ENCODE measurements around the gene SIKE1.
"Not testable (repeated sequence)": the region's sequence is repeated elsewhere in the genome, so short reads cannot be mapped to it uniquely, and the experiment has no call there.

SIKE1 gene

GRCh38 chr1:114780344-114781226, at the start of gene SIKE1:
SIKE1 (minus strand) TSS chr1:114780685; CDS start chr1:114780607, 78 bp downstream.
- FAIRE-seq (peak; percentile 99), DNase-seq (ENCODE audit: insufficient read length, low spot score) (peak; percentile 87)
- peak; percentile 89 for TF ChIP-seq POLR2A (IDR thresholded peaks at IDR 0.05; ENCODE audit: low read depth, low read length)

DNA sequence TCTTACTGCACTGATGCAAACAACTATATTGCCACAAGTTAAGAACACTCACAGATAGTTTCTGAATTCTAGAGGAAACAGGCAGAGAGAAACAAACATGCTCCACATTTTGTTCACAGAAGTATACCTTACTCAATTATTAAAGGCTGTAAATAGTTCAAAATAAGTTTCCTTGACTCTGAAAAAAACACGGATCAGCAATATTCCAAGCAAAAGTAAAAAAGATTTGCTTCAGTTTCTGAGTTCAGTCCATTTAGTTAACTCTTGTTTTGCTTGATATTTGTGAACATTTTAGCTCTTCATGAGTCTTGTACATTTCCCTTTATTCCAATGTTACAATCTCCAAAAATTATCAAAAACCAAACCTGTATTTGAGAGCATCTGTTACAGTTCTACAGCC, 49.6 kb upstream of the SIKE1 start:
- not testable (repeated sequence) for FAIRE-seq

GRCh38 chr1:114828251-114828650, 47.8 kb upstream of the SIKE1 start:
- peak; percentile 11 for FAIRE-seq

More for the DNA sequence above, 49.6 kb upstream of the SIKE1 start:
- not testable (repeated sequence) for DNase-seq (ENCODE audit: insufficient read length, low spot score)

DNA sequence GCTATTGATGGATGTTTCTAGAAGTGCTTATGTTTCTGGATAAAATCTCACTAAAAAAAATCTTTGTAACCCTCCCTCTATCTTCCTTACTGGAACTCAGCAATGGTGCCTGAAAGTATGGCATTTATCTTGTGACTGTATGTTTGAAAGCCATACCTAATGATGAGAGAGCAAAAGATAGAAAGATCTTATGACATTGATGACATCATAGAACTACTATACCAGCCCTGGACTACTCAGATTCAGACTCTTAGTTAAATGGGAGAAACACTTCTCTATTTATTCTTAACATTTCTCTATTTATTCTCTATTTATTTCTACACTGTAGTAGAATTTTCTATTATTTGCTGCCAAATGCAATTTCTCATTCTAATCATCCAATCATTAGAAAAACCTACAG, 41.5 kb upstream of the SIKE1 start:
- DNase-seq (ENCODE audit: insufficient read length, low spot score) (no peak), FAIRE-seq (no peak)
- no peak for TF ChIP-seq POLR2A (IDR thresholded peaks at IDR 0.05; ENCODE audit: low read depth, low read length)

More at GRCh38 chr1:114828251-114828650, 47.8 kb upstream of the SIKE1 start:
- no peak for DNase-seq (ENCODE audit: insufficient read length, low spot score)
- TF ChIP-seq POLR2A (IDR thresholded peaks at IDR 0.05; ENCODE audit: low read depth, low read length), result no peak

GRCh38 chr1:114820392-114820791, 39.9 kb upstream of the SIKE1 start:
- DNase-seq (ENCODE audit: insufficient read length, low spot score) (no peak), FAIRE-seq (no peak)
- TF ChIP-seq POLR2A (IDR thresholded peaks at IDR 0.05; ENCODE audit: low read depth, low read length), result no peak

DNA sequence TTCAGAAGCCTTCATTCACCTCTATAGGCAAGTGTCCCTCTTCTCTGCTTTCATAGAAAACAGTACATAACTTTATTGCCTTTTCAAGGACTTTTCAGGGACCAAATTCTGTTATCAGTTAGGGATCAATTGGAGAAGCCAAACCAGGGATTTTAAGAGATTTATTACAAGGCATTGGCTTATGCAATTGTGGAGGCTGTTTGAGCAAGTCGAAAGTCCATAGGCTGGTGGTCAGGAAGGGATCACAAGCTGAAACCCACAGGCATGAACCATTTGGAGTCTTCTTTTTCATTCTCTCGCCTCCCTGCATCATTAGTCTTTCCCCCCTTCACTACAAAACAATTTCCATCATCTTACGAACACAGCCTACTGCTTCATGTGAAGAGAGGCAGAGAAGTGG, 39.4 kb upstream of the SIKE1 start:
- no peak for TF ChIP-seq POLR2A (IDR thresholded peaks at IDR 0.05; ENCODE audit: low read depth, low read length)
- no peak for DNase-seq (ENCODE audit: insufficient read length, low spot score)
- no peak for FAIRE-seq

DNA sequence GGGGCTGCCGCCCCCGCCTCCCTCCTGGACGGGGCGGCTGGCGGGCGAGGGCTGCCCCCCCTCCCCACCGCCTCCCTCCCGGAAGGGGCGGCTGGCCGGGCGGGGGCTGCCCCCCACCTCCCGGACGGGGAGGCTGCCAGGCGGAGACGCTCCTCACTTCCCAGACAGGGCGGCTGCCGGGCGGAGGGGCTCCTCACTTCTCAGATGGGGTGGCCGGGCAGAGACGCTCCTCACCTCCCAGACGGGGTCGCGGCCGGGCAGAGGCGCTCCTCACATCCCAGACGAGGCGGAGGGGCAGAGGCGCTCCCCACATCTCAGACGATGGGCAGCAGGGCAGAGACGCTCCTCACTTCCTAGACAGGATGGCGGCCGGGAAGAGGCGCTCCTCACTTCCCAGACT, 24.0 kb upstream of the SIKE1 start:
- not testable (repeated sequence) for FAIRE-seq; DNase-seq (ENCODE audit: insufficient read length, low spot score)

DNA sequence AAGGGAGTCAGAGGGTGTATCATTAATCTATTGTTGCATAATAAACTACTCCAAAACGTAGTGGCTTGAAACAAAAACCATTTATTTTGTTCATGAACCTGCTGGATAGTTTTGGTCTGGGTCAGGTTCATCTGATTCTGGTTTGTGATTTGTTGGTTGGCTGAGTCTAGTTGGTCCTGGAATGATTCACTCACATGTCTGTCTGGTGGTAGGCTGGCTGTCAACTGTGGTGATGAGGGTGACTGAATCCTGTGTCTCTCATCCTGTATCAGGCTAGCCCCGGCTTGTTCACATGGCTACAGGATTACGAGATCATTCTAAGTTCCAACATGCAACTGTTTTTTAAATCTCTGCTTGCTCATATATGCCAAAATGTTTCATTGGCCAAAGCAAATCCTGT, 22.5 kb upstream of the SIKE1 start:
- FAIRE-seq, result no peak
- DNase-seq (ENCODE audit: insufficient read length, low spot score), result no peak
- no peak for TF ChIP-seq POLR2A (IDR thresholded peaks at IDR 0.05; ENCODE audit: low read depth, low read length)

GRCh38 chr1:114794038-114794437, 13.6 kb upstream of the SIKE1 start:
- DNase-seq (ENCODE audit: insufficient read length, low spot score) (no peak), FAIRE-seq (no peak)
- no peak for TF ChIP-seq POLR2A (IDR thresholded peaks at IDR 0.05; ENCODE audit: low read depth, low read length)

GRCh38 chr1:114790581-114790980, 10.1 kb upstream of the SIKE1 start:
- not testable (repeated sequence) for FAIRE-seq; DNase-seq (ENCODE audit: insufficient read length, low spot score)

GRCh38 chr1:114786440-114786839, 6.0 kb upstream of the SIKE1 start:
- not testable (repeated sequence) for DNase-seq (ENCODE audit: insufficient read length, low spot score); FAIRE-seq

DNA sequence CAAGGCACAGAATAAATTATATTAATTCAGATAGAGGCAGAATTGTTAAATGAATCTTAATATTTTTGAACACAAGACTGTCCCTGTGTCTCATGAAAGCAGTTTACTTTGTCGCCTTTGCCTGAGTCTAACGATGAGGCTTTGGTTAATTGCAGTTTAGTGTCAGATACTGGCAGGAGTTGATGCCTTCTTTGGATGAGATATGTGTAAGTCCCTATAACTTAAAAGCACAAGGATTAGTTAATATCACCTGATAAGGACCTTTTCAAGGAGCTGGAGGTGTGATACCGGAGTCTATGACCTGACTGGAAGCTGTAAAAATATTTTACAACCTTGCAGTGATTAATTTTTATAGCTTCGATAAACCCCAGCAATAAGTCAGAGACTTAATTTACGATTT, 2.0 kb upstream of the SIKE1 start:
- no peak for TF ChIP-seq POLR2A (IDR thresholded peaks at IDR 0.05; ENCODE audit: low read depth, low read length)
- no peak for FAIRE-seq
- DNase-seq (ENCODE audit: insufficient read length, low spot score), result no peak

GRCh38 chr1:114779722-114780121, 763 bp downstream of the SIKE1 start:
- FAIRE-seq (peak; percentile 33), DNase-seq (ENCODE audit: insufficient read length, low spot score) (no peak)
- TF ChIP-seq POLR2A (IDR thresholded peaks at IDR 0.05; ENCODE audit: low read depth, low read length), result no peak

- not testable (repeated sequence) for FAIRE-seq; DNase-seq (ENCODE audit: insufficient read length, low spot score)
Observed at GRCh38 chr1:114776726-114777125, 3.8 kb downstream of the SIKE1 start.

GRCh38 chr1:114771992-114772391, 8.5 kb downstream of the SIKE1 start:
- TF ChIP-seq POLR2A (IDR thresholded peaks at IDR 0.05; ENCODE audit: low read depth, low read length), result no peak
- DNase-seq (ENCODE audit: insufficient read length, low spot score) (no peak), FAIRE-seq (no peak)
